Activated naive CD4-positive, alpha-beta T cell treated with Interleukin-2 at 50 U/mL for 16 hours (primary cell): ENCODE results near the gene CCDC18.

Source experiments
- DNase-seq: peaks from one replicate; pipeline ENCODE4 v3.0.0-alpha.2; 2020

The CCDC18 gene

DNA sequence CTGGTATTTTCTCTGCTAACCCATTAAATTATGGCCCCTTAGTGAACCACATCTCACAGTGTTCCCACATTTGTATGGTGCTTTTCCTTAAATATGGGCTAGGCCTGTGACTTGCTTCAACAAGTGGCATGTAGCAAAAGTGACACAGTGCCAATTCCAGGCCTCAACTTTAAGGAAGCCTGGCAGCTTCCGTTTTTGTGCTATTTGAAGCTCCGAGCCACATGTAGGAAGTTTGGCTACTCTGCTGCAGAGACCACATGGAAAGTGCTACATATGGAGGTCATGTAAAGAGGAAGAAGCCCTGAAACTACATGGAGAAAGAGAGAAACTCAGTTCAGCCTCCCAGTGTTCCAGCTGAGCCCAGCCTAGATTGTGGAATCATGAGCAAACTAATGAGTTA lies 136.7 kb downstream of the CCDC18 start:
- no peak for DNase-seq

DNA sequence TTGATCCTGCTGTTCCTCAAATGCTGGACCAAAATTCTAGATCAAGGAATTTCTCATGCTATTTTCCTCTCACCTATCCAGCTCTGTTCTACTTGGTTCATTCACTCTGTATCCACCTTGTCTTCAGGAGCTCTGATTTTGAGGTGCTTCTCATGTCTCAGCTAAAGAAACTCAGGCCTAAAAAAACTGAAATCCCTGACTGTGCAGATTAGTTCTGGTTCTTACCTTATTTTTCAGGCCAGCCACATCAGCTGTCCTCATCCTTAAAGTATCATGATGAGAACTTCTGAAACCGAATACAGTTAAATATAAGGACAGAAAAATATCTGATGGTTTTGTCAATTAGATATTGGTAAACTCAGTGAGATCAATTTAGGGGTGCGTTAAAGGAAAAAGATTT lies 137.4 kb downstream of the CCDC18 start:
- DNase-seq, result no peak

DNA sequence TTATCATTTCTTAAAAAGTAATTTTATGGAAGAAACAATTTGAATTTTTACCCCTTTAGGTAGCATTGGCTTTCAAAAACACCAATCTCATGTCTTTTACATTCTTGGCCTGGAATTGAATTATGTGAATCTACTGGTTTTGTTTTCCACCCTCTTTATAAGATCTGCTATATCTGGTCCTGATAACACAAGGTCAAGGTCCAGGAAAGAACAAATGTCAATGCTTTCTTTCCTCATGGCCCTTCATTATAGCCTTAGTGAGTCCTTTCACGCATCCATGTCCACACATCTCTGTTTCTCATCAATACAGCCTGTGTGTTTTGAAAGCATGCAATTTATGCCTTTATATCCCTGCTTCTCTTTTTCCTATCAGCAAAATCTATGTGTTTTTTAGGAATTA lies 141.2 kb downstream of the CCDC18 start:
- DNase-seq, result no peak

DNA sequence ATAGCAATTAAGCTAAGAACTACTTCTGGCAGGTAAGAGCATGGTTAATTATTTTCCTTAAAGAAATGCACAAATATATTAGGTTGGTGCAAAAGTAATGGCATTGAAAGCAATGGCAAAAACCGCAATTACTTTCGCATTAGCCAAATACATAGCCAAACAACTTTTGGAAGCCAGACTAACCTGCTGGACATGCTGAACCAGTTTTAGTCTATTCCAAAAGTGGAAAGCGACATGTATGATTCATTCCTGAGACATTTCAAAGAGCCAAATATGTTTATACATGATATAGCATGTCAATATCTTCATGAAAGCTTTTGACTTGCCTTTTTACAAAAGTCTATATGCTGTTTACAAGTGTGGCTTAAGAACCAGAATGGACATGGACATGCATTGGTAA lies 141.8 kb downstream of the CCDC18 start:
- DNase-seq, result no peak

DNA sequence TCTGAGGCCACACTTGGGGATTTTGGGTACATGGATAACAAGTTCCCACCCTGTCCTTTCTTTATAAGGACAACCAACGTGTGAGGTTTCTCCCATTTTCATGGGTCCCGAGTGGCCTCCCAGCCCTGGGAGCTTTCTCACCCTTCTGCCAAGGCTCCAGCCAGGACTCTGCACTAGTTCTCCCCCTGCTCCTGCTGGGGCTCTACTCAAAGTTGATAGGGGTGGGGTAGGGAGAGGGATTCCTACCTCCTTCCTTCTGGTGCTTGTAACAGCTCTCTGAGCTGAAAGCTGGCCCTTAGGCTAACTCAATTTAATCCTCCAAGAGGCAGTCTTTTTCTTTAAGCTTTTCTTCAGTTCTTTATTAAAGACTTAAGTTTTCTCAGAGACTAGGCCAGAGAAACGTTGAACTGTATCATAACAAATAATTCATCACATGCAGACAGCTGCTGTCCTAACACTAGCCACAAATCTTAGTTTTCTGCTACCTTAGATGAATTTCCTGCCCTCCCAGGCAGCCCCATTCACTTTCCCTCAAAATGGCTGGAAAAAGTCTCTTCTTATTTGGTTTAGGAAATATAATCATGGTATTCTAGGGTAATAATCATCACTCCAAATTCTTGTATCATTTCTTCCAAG lies 142.8 kb downstream of the CCDC18 start:
- DNase-seq, result no peak

DNA sequence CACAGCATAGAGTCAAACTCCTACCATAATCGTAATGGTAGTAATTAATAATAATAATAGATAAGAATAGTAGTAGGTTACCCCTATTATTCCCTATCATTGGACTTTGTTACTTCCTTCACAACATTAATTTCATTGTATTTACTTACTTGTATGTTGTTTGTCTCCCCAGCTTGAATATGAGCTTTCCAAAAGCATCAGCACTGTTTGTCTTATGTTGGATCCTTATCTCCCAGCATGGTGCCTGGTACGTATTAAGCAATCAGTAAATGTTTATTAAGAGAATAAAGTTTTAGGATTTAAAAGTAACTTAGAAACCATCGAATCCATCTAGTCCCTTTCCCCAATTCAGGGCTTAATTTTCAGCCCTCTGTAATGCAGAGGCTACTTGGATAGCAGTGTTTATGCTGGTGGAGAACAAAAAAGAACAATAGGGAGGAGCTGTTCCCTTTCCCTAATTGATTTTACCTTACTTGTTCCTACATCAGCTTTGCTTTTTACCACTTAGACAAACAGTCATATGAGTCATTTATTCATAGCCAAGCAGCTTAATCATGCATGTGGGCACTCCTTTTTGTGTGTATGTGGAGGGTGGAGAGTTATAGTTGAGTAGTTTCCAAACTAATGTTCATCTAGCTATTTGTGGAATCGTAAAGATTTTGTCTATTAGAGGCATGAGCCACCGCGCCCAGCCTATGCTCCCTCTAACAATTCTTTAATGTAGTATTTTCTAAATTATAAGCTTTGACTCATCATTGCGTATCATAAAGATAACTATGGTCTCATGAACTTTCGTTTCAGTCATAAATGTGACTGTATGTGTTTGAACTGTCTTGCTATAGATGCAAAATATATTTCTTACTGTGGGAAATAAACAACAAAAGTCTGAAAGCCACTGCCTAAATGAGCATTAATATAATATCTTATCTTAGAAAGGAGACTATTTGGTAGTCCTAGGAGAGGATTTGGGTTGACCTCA lies 144.3 kb downstream of the CCDC18 start:
- DNase-seq, result no peak
